ENCODE results near the gene ERP29. TPM values are rescaled to one million over a fixed set of nuclear protein-coding genes. Genes with fewer than 3 reads are reported as not detected.
A peak's percentile ranks its signal among the peaks of the same experiment; 100 is the strongest.
"Not testable (repeated sequence)": the region's sequence is repeated elsewhere in the genome, so short reads cannot be mapped to it uniquely, and the experiment has no call there.

The ERP29 gene
- total RNA-seq, 2 donors from 2014 or later = 46.0 to 61.7 TPM

- ATAC-seq (peak; percentile 60 to 65), DNase-seq (ENCODE audit: low spot score) (no peak)
- H3K4me1 Mint-ChIP-seq (ENCODE audit: low read depth in 2 of 2) = peaks cover 30 to 56% of the 10 kb centered on the region in 2 donors
- no peaks in the 10 kb centered on the region for H3K9me3 Mint-ChIP-seq
- no peaks in the 10 kb centered on the region for H3K27me3 Mint-ChIP-seq
- H3K4me3 Mint-ChIP-seq = peak overlapping the region; percentile 87
- H3K27ac Mint-ChIP-seq = peak overlapping the region; percentile 78 to 84
- H3K36me3 Mint-ChIP-seq = peaks cover 6% of the 10 kb centered on the region
These were observed 19.7 kb upstream of the ERP29 start for GRCh38 chr12:111993292-111994150.

GRCh38 chr12:111994211-111995111 is 18.8 kb upstream of the ERP29 start:
- H3K27me3 Mint-ChIP-seq; ATAC-seq; H3K9me3 Mint-ChIP-seq; DNase-seq (ENCODE audit: low spot score); H3K36me3 Mint-ChIP-seq: not testable (repeated sequence)
- peak overlapping the region; percentile 87 for H3K4me3 Mint-ChIP-seq
- H3K4me1 Mint-ChIP-seq (ENCODE audit: low read depth in 2 of 2) = peaks cover 29 to 59% of the 10 kb centered on the region in 2 donors
- peak overlapping the region; percentile 78 to 84 for H3K27ac Mint-ChIP-seq

- DNase-seq (ENCODE audit: low spot score) (no peak), ATAC-seq (no peak)
- Mint-ChIP-seq H3K4me1 (ENCODE audit: low read depth in 2 of 2) (peaks cover 31 to 63% of the 10 kb centered on the region in 2 donors), H3K9me3 (no peaks in the 10 kb centered on the region), H3K27me3 (no peaks in the 10 kb centered on the region), H3K4me3 (peak overlapping the region; percentile 87), H3K27ac (peak overlapping the region; percentile 78 to 84), H3K36me3 (no peaks in the 10 kb centered on the region)
These were observed 17.3 kb upstream of the ERP29 start for GRCh38 chr12:111995782-111996480.

GRCh38 chr12:111997300-111997699 is 15.9 kb upstream of the ERP29 start:
- H3K4me3 Mint-ChIP-seq = no peak overlapping the region
- H3K4me1 Mint-ChIP-seq (ENCODE audit: low read depth in 2 of 2) = peaks cover 29 to 61% of the 10 kb centered on the region in 2 donors
- DNase-seq (ENCODE audit: low spot score) = no peak
- ATAC-seq = no peak
- H3K9me3 Mint-ChIP-seq = no peaks in the 10 kb centered on the region
- H3K27me3 Mint-ChIP-seq = no peaks in the 10 kb centered on the region
- peak overlapping the region in 1 of 2 donors; percentile 9 for H3K27ac Mint-ChIP-seq
- H3K36me3 Mint-ChIP-seq = no peaks in the 10 kb centered on the region

GRCh38 chr12:111998015-111998414 is 15.2 kb upstream of the ERP29 start:
- Mint-ChIP-seq H3K4me1 (ENCODE audit: low read depth in 2 of 2) (peaks cover 34 to 60% of the 10 kb centered on the region in 2 donors), H3K9me3 (no peaks in the 10 kb centered on the region), H3K27me3 (no peaks in the 10 kb centered on the region), H3K4me3 (no peak overlapping the region), H3K36me3 (no peaks in the 10 kb centered on the region), H3K27ac (peak overlapping the region in 1 of 2 donors; percentile 61)
- no peak for ATAC-seq
- no peak for DNase-seq (ENCODE audit: low spot score)

- H3K27me3 Mint-ChIP-seq; ATAC-seq; H3K36me3 Mint-ChIP-seq; H3K9me3 Mint-ChIP-seq; DNase-seq (ENCODE audit: low spot score); H3K4me3 Mint-ChIP-seq: not testable (repeated sequence)
- Mint-ChIP-seq H3K27ac (peak overlapping the region in 1 of 2 donors; percentile 61), H3K4me1 (ENCODE audit: low read depth in 2 of 2) (peaks cover 23 to 50% of the 10 kb centered on the region in 2 donors)
These were observed 14.1 kb upstream of the ERP29 start for GRCh38 chr12:111999129-111999528.

- ATAC-seq (no peak), DNase-seq (ENCODE audit: low spot score) (no peak)
- Mint-ChIP-seq H3K4me1 (ENCODE audit: low read depth in 2 of 2) (peaks cover 16 to 42% of the 10 kb centered on the region in 2 donors), H3K27me3 (no peaks in the 10 kb centered on the region), H3K27ac (peak overlapping the region in 1 of 2 donors; percentile 72), H3K4me3 (peak overlapping the region; percentile 43), H3K36me3 (no peaks in the 10 kb centered on the region), H3K9me3 (no peaks in the 10 kb centered on the region)
These were observed 12.4 kb upstream of the ERP29 start for GRCh38 chr12:112000820-112001219.

GRCh38 chr12:112001576-112001975 is 11.7 kb upstream of the ERP29 start:
- peak overlapping the region; percentile 72 to 83 for H3K27ac Mint-ChIP-seq
- no peaks in the 10 kb centered on the region for H3K27me3 Mint-ChIP-seq
- H3K36me3 Mint-ChIP-seq = no peaks in the 10 kb centered on the region
- H3K4me3 Mint-ChIP-seq = peak overlapping the region; percentile 68
- ATAC-seq (no peak), DNase-seq (ENCODE audit: low spot score) (no peak)
- H3K9me3 Mint-ChIP-seq = no peaks in the 10 kb centered on the region
- H3K4me1 Mint-ChIP-seq (ENCODE audit: low read depth in 2 of 2) = peaks cover 20 to 44% of the 10 kb centered on the region in 2 donors

GRCh38 chr12:112004041-112004440 is 9.2 kb upstream of the ERP29 start:
- H3K27me3 Mint-ChIP-seq = no peaks in the 10 kb centered on the region
- H3K4me3 Mint-ChIP-seq = no peak overlapping the region
- H3K27ac Mint-ChIP-seq = no peak overlapping the region
- ATAC-seq = no peak
- peaks cover 20 to 36% of the 10 kb centered on the region in 2 donors for H3K4me1 Mint-ChIP-seq (ENCODE audit: low read depth in 2 of 2)
- H3K9me3 Mint-ChIP-seq = no peaks in the 10 kb centered on the region
- DNase-seq (ENCODE audit: low spot score) = no peak
- no peaks in the 10 kb centered on the region for H3K36me3 Mint-ChIP-seq

- H3K9me3 Mint-ChIP-seq = no peaks in the 10 kb centered on the region
- H3K36me3 Mint-ChIP-seq = no peaks in the 10 kb centered on the region
- DNase-seq (ENCODE audit: low spot score) = no peak
- H3K4me1 Mint-ChIP-seq (ENCODE audit: low read depth in 2 of 2) = peaks cover 18 to 38% of the 10 kb centered on the region in 2 donors
- no peak overlapping the region for H3K4me3 Mint-ChIP-seq
- H3K27ac Mint-ChIP-seq = peak overlapping the region; percentile 0 to 12
- no peak for ATAC-seq
- H3K27me3 Mint-ChIP-seq = no peaks in the 10 kb centered on the region
These were observed 7.5 kb upstream of the ERP29 start for GRCh38 chr12:112005419-112006395.

GRCh38 chr12:112007945-112008344 is 5.3 kb upstream of the ERP29 start:
- Mint-ChIP-seq H3K27ac (no peak overlapping the region), H3K27me3 (no peaks in the 10 kb centered on the region), H3K36me3 (no peaks in the 10 kb centered on the region), H3K9me3 (no peaks in the 10 kb centered on the region), H3K4me1 (ENCODE audit: low read depth in 2 of 2) (peaks cover 26 to 37% of the 10 kb centered on the region in 2 donors), H3K4me3 (no peak overlapping the region)
- ATAC-seq (no peak), DNase-seq (ENCODE audit: low spot score) (no peak)

- DNase-seq (ENCODE audit: low spot score) (no peak), ATAC-seq (no peak)
- no peak overlapping the region for H3K4me3 Mint-ChIP-seq
- H3K36me3 Mint-ChIP-seq = no peaks in the 10 kb centered on the region
- H3K27ac Mint-ChIP-seq = no peak overlapping the region
- no peaks in the 10 kb centered on the region for H3K27me3 Mint-ChIP-seq
- H3K9me3 Mint-ChIP-seq = no peaks in the 10 kb centered on the region
- H3K4me1 Mint-ChIP-seq (ENCODE audit: low read depth in 2 of 2) = peaks cover 26 to 36% of the 10 kb centered on the region in 2 donors
These were observed 4.3 kb upstream of the ERP29 start for GRCh38 chr12:112008918-112009317.
